H9 (cell line): ENCODE results near the gene PRR20G. TPM values are rescaled to one million over a fixed set of nuclear protein-coding genes. Genes with fewer than 3 reads are reported as not detected.

ENCODE experiments used
- DNase-seq: peaks from one replicate; pipeline ENCODE4 v3.0.0-alpha.2; 2017
- H2AFZ ChIP-seq: one replicate; pipeline ENCODE4 v1.6.1; 2013; ENCODE audit warnings: mild to moderate bottlenecking, low read length, control low read depth, moderate library complexity
- H2AK5ac ChIP-seq: 2 replicates; pipeline ENCODE4 v1.6.1; 2013; ENCODE audit warnings: low read length, control low read depth, mixed read lengths; ENCODE audit not compliant: insufficient read length
- H2BK120ac ChIP-seq: one replicate; pipeline ENCODE4 v1.6.1; 2013; ENCODE audit warnings: low read depth, mild to moderate bottlenecking, low read length, control low read depth, inconsistent platforms; ENCODE audit not compliant: poor library complexity, severe bottlenecking
- H2BK12ac ChIP-seq: 2 replicates; pipeline ENCODE4 v1.6.1; 2013; ENCODE audit warnings: low read length, control low read depth, mixed read lengths, low read depth; ENCODE audit not compliant: insufficient read length
- H2BK15ac ChIP-seq: 2 replicates; pipeline ENCODE4 v1.6.1; 2013; ENCODE audit warnings: low read depth, low read length, control low read depth
- H2BK20ac ChIP-seq: one replicate; pipeline ENCODE4 v1.6.1; 2013; ENCODE audit warnings: low read depth, mild to moderate bottlenecking, low read length, control low read depth, inconsistent platforms; ENCODE audit not compliant: poor library complexity, severe bottlenecking
- H2BK5ac ChIP-seq: 2 replicates; pipeline ENCODE4 v1.6.1; 2013; ENCODE audit warnings: low read length, control low read depth, mixed read lengths; ENCODE audit not compliant: insufficient read length
- H3K14ac ChIP-seq: 2 replicates; pipeline ENCODE4 v1.6.1; 2013; ENCODE audit warnings: low read length, control low read depth; ENCODE audit not compliant: insufficient read depth
- H3K18ac ChIP-seq: 2 replicates; pipeline ENCODE4 v1.6.1; 2013; ENCODE audit warnings: low read depth, mild to moderate bottlenecking, mixed read lengths, low read length, control low read depth; ENCODE audit not compliant: insufficient read length
- H3K23ac ChIP-seq: 2 replicates; pipeline ENCODE4 v1.6.1; 2013; ENCODE audit warnings: low read length, control low read depth, mixed read lengths, low read depth; ENCODE audit not compliant: insufficient read length
- H3K23me2 ChIP-seq: 2 replicates; pipeline ENCODE4 v1.6.1; 2013; ENCODE audit warnings: low read depth, mild to moderate bottlenecking, mixed read lengths, low read length, control low read depth; ENCODE audit not compliant: insufficient read length, poor library complexity, severe bottlenecking
- H3K27ac ChIP-seq: 2 replicates; pipeline ENCODE4 v1.5.1; 2013; ENCODE audit warnings: low read length, control low read depth, mixed read lengths, low read depth; ENCODE audit not compliant: insufficient read length
- H3K27me3 ChIP-seq: 2 replicates; pipeline ENCODE4 v1.6.1; 2013; ENCODE audit warnings: low read length, control low read depth, inconsistent platforms; ENCODE audit not compliant: insufficient read depth
- H3K4ac ChIP-seq: 2 replicates; pipeline ENCODE4 v1.6.1; 2013; ENCODE audit warnings: low read depth, mild to moderate bottlenecking, control low read depth, inconsistent platforms, low read length, moderate library complexity
- H3K4me1 ChIP-seq: 2 replicates; pipeline ENCODE4 v1.6.1; 2013; ENCODE audit warnings: low read length, control low read depth, inconsistent platforms; ENCODE audit not compliant: insufficient read depth
- H3K4me2 ChIP-seq: 2 replicates; pipeline ENCODE4 v1.6.1; 2013; ENCODE audit warnings: low read length, control low read depth, mixed read lengths; ENCODE audit not compliant: insufficient read length, insufficient read depth
- H3K56ac ChIP-seq: 2 replicates; pipeline ENCODE4 v1.6.1; 2013; ENCODE audit warnings: low read depth, mild to moderate bottlenecking, mixed read lengths, low read length, control low read depth; ENCODE audit not compliant: insufficient read length
- H3K79me1 ChIP-seq: 2 replicates; pipeline ENCODE4 v1.6.1; 2013; ENCODE audit warnings: low read depth, mild to moderate bottlenecking, moderate library complexity, low read length, control low read depth, inconsistent platforms; ENCODE audit not compliant: insufficient read depth, poor library complexity, severe bottlenecking
- H3K79me2 ChIP-seq: 2 replicates; pipeline ENCODE4 v1.6.1; 2013; ENCODE audit warnings: low read length, control low read depth, inconsistent platforms; ENCODE audit not compliant: insufficient read depth
- H3K9ac ChIP-seq: 2 replicates; pipeline ENCODE4 v1.6.1; 2013; ENCODE audit warnings: low read length, control low read depth, mixed read lengths; ENCODE audit not compliant: insufficient read length; ENCODE audit errors: extremely low read depth
- H3K9me3 ChIP-seq: one replicate; pipeline ENCODE4 v1.6.1; 2013; ENCODE audit warnings: low read depth, low read length, inconsistent platforms; ENCODE audit not compliant: control insufficient read depth
- H3T11ph ChIP-seq: one replicate; pipeline ENCODE4 v1.6.1; 2013; ENCODE audit warnings: mild to moderate bottlenecking, low read length, control low read depth, inconsistent platforms
- H4K20me1 ChIP-seq: one replicate; pipeline ENCODE4 v1.6.1; 2013; ENCODE audit not compliant: control insufficient read depth, insufficient read length, insufficient read depth
- H4K5ac ChIP-seq: 2 replicates; pipeline ENCODE4 v1.6.1; 2013; ENCODE audit warnings: low read depth, mild to moderate bottlenecking, mixed read lengths, low read length, control low read depth; ENCODE audit not compliant: insufficient read length
- H4K8ac ChIP-seq: replicated peaks from 2 replicates; pipeline ENCODE4 v1.6.1; 2013; ENCODE audit warnings: low read length, control low read depth, mixed read lengths, low read depth; ENCODE audit not compliant: insufficient read length
- H4K91ac ChIP-seq: 2 replicates; pipeline ENCODE4 v1.6.1; 2013; ENCODE audit warnings: low read depth, mild to moderate bottlenecking, moderate library complexity, mixed read lengths, low read length, control low read depth; ENCODE audit not compliant: insufficient read length
- H3K27ac Mint-ChIP-seq, 3 experiments: 2 replicates in 2 of 3; 3 replicates in 1 of 3; pipeline ENCODE4 v1.8.0; 2020 to 2021; ENCODE audit warnings: mixed read lengths in 3 of 3, mild to moderate bottlenecking in 1 of 3, moderate library complexity in 1 of 3
- H3K27me3 Mint-ChIP-seq: 2 replicates; pipeline ENCODE4 v1.8.0; 2021; ENCODE audit warnings: low read depth, mild to moderate bottlenecking, moderate library complexity, mixed read lengths
- H3K36me3 Mint-ChIP-seq, 3 experiments: 2 replicates in 2 of 3; 3 replicates in 1 of 3; pipeline ENCODE4 v1.8.0; 2020 to 2021; ENCODE audit warnings: low read depth in 3 of 3, mixed read lengths in 3 of 3; ENCODE audit not compliant: insufficient read depth in 1 of 3
- H3K4me1 Mint-ChIP-seq, 2 experiments: 2 replicates each; pipeline ENCODE4 v1.8.0; 2020; ENCODE audit warnings: mixed read lengths in 2 of 2
- H3K4me3 Mint-ChIP-seq, 2 experiments: 2 replicates in 1 of 2; 3 replicates in 1 of 2; pipeline ENCODE4 v1.8.0; 2020 to 2021; ENCODE audit warnings: mild to moderate bottlenecking in 2 of 2, mixed read lengths in 2 of 2, moderate library complexity in 1 of 2
- H3K9me3 Mint-ChIP-seq, 2 experiments: 2 replicates in 1 of 2; 3 replicates in 1 of 2; pipeline ENCODE4 v1.8.0; 2020; ENCODE audit warnings: mild to moderate bottlenecking in 2 of 2, mixed read lengths in 2 of 2, moderate library complexity in 1 of 2
- WGBS: extraction: QIAGEN DNeasy Blood & Tissue Kit; methylation state at CpG from one replicate; pipeline ENCODE4 v1.1.7; 2013; ENCODE audit warnings: missing lambda C conversion rate, low lambda C conversion rate, mixed read lengths; ENCODE audit not compliant: insufficient read length; ENCODE audit errors: extremely low coverage; 5-methylcytosine and 5-hydroxymethylcytosine counted together
- total RNA-seq: library from RNA; stranded (reverse); gene quantifications from 2 replicates; pipeline ENCODE4 v1.2.1, GENCODE V29; 2021
- TF ChIP-seq, protein P1 (sequence below): fragments of 200-600 bp; sonication (generic); conservative IDR thresholded peaks from 3 replicates; pipeline ENCODE4 v1.8.0; 2021; ENCODE audit warnings: antibody characterized with exemption, mild to moderate bottlenecking

The PRR20G gene
- total RNA-seq, 1 experiment from 2014 or later: 0.35 TPM

DNA sequence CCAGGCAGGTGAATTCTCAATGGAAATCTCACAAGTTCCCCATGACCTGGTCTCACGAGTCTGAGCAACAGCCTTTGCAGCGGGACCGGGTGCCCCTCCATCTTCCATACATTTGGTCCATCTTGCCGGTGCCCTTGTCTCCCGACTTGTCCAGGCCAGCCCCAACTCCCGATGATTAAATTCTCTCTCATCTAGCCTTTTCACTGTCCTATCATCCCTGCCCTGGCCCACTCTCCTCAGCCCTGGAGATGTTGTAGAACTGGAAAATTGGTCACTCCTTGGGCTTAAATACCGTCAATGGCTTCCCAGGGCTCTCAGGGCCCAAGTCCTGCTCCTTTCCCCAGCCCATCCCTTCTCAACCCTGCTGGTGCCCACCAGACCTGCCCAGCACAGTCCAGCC, 34.4 kb downstream of the PRR20G start:
- no peak overlapping the region for H2AK5ac ChIP-seq
- no peak overlapping the region for H4K91ac ChIP-seq
- H3K56ac ChIP-seq: no peak overlapping the region
- DNase-seq: no peak
- H2BK20ac ChIP-seq: no peak overlapping the region
- H3K23ac ChIP-seq: no peak overlapping the region
- WGBS: no CpG with 5 or more reads among the region's 7 CpGs
- H3K36me3 Mint-ChIP-seq: peaks cover 3 to 5% (median 4%) of the 10 kb centered on the region in 3 experiments; a peak in 5 of 7 replicates
- no peak overlapping the region for H2BK15ac ChIP-seq
- H3T11ph ChIP-seq: no peak overlapping the region
- no peaks in the 10 kb centered on the region for H4K20me1 ChIP-seq
- H2AFZ ChIP-seq: no peak overlapping the region
- TF ChIP-seq, protein P1, sequence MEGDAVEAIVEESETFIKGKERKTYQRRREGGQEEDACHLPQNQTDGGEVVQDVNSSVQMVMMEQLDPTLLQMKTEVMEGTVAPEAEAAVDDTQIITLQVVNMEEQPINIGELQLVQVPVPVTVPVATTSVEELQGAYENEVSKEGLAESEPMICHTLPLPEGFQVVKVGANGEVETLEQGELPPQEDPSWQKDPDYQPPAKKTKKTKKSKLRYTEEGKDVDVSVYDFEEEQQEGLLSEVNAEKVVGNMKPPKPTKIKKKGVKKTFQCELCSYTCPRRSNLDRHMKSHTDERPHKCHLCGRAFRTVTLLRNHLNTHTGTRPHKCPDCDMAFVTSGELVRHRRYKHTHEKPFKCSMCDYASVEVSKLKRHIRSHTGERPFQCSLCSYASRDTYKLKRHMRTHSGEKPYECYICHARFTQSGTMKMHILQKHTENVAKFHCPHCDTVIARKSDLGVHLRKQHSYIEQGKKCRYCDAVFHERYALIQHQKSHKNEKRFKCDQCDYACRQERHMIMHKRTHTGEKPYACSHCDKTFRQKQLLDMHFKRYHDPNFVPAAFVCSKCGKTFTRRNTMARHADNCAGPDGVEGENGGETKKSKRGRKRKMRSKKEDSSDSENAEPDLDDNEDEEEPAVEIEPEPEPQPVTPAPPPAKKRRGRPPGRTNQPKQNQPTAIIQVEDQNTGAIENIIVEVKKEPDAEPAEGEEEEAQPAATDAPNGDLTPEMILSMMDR: no peak
- H3K27ac Mint-ChIP-seq: no peak overlapping the region
- H3K14ac ChIP-seq: no peak overlapping the region
- H3K27ac ChIP-seq: no peak overlapping the region
- H3K9me3 Mint-ChIP-seq: peaks cover 26 to 47% of the 10 kb centered on the region in 2 experiments
- no peak overlapping the region for H4K5ac ChIP-seq
- peaks cover 5% of the 10 kb centered on the region for H3K9me3 ChIP-seq
- no peak overlapping the region for H3K9ac ChIP-seq
- no peak overlapping the region for H2BK12ac ChIP-seq
- H3K4ac ChIP-seq: no peak overlapping the region
- no peak overlapping the region for H3K18ac ChIP-seq
- no peak overlapping the region for H4K8ac ChIP-seq
- H3K23me2 ChIP-seq: peaks cover 2% of the 10 kb centered on the region
- no peak overlapping the region for H3K4me2 ChIP-seq
- H3K27me3 ChIP-seq: no peaks in the 10 kb centered on the region
- H3K4me3 Mint-ChIP-seq: no peak overlapping the region
- peaks cover 10% of the 10 kb centered on the region for H3K27me3 Mint-ChIP-seq
- H3K79me1 ChIP-seq: no peaks in the 10 kb centered on the region
- H3K79me2 ChIP-seq: no peaks in the 10 kb centered on the region
- no peak overlapping the region for H2BK120ac ChIP-seq
- no peaks in the 10 kb centered on the region for H3K4me1 ChIP-seq
- H2BK5ac ChIP-seq: no peak overlapping the region
- H3K4me1 Mint-ChIP-seq: no peaks in the 10 kb centered on the region
